ENCODE measurements around the gene CHAT. TPM values are rescaled to one million over a fixed set of nuclear protein-coding genes. Genes with fewer than 3 reads are reported as not detected.

Gene CHAT
- total RNA-seq, 1 experiment from 2014 or later, result not detected

- Histone ChIP-seq H3K9me2 (ENCODE audit: insufficient read depth) (no peaks in the 10 kb centered on the region), H3K36me3 (ENCODE audit: control insufficient read depth in 1 of 2, insufficient read depth in 2 of 2, low read length in 2 of 2) (no peaks in the 10 kb centered on the region), H4K20me1 (ENCODE audit: insufficient read depth) (no peaks in the 10 kb centered on the region), H3K4me2 (ENCODE audit: low read length) (no peak overlapping the region), H3K27ac (ENCODE audit: low read depth, low read length) (no peak overlapping the region), H3K27me3 (ENCODE audit: insufficient read depth, low read length) (peaks cover 47% of the 10 kb centered on the region), H3K4me1 (ENCODE audit: control insufficient read depth in 1 of 2, insufficient read depth in 2 of 2, low read length in 2 of 2) (no peaks in the 10 kb centered on the region), H2AFZ (ENCODE audit: low read depth, low read length, poor library complexity, severe bottlenecking) (no peak overlapping the region), H3K9ac (ENCODE audit: low read length) (no peak overlapping the region), H3K9me3 (ENCODE audit: control insufficient read depth in 1 of 2, insufficient read depth in 1 of 2, low read depth in 1 of 2, low read length in 2 of 2) (no peaks in the 10 kb centered on the region), H3K4me3 (replicated peaks in 1 of 2; ENCODE audit: low read depth in 1 of 2, low read length in 2 of 2) (no peak overlapping the region), H3K79me2 (ENCODE audit: insufficient read depth, low read length) (no peaks in the 10 kb centered on the region)
- CTCF ChIA-PET, result no interaction called here
- intact Hi-C loops (cut with micrococcal nuclease), result no loop called here
- TF ChIP-seq JUND (IDR thresholded peaks at IDR 0.05) (no peak), EZH2phosphoT487 (IDR thresholded peaks at IDR 0.05; ENCODE audit: borderline replicate concordance) (no peak), SP1 (IDR thresholded peaks at IDR 0.05; ENCODE audit: low read depth) (no peak), CEBPB (IDR thresholded peaks at IDR 0.05; ENCODE audit: low read depth) (no peak), MAX (IDR thresholded peaks at IDR 0.05) (no peak), ZNF274 (IDR thresholded peaks at IDR 0.05; ENCODE audit: low read depth, low read length) (no peak), SIN3A (IDR thresholded peaks at IDR 0.05; ENCODE audit: low read depth) (no peak), REST (IDR thresholded peaks at IDR 0.05; ENCODE audit: low read depth) (no peak)
- DNase-seq (ENCODE audit: low read depth, low spot score), result no peak
- BruUV-seq (replicated peaks), result no TSS peak
- RAD21 ChIA-PET (ENCODE audit: low non-redundant PET in 1 of 2, low total read pairs in 2 of 2, uncharacterized antibody in 2 of 2, unreplicated experiment in 2 of 2), result no interaction called here
- POLR2A ChIA-PET, result no interaction called here
- ATAC-seq, result no peak
Observed at GRCh38 chr10:49666685-49667084, 52.8 kb downstream of the CHAT start.

Data from HCT116 (cell line).